ENCODE measurements around the gene MESD. TPM values are rescaled to one million over a fixed set of nuclear protein-coding genes. Genes with fewer than 3 reads are reported as not detected.
"Not testable (repeated sequence)": the region's sequence is repeated elsewhere in the genome, so short reads cannot be mapped to it uniquely, and the experiment has no call there.

MESD gene
- total RNA-seq, 1 experiment from 2014 or later, result 23.1 TPM

DNA sequence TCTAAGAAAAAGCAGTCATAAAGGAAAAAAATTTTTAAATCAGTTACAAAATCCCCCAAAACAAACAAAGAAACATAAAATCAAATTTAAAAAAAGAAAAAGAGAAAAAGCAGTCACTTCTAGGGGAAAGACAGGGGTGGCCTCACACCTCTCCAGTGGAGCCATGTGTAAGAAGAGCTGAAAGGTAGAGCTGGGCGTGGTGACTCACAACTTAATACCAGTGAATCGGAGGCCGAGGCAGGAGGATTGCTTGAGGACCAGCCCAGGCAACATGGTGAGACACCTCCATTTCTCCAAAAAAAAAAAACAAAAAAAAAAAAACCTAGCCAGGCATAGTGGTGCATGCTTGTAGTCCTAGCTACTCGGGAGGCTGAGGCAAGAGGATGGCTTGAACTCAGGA is 14.7 kb downstream of the MESD start:
- peaks cover 41% of the 10 kb centered on the region for H3K36me3 ChIP-seq
- H3K27ac ChIP-seq, result no peak overlapping the region
- peaks cover 7% of the 10 kb centered on the region; the same call in 1 of the 2 replicates for H3K4me1 ChIP-seq (replicated peaks)
- H3K27me3 ChIP-seq (replicated peaks), result no peaks in the 10 kb centered on the region
- no peak for DNase-seq (ENCODE audit: low read depth in 1 of 2, low spot score in 2 of 2)
- no peak overlapping the region for H3K4me3 ChIP-seq
- no peaks in the 10 kb centered on the region for H3K9me3 ChIP-seq (replicated peaks)

- H3K36me3 ChIP-seq, result peaks cover 22% of the 10 kb centered on the region
- H3K27me3 ChIP-seq (replicated peaks), result no peaks in the 10 kb centered on the region
- no peak overlapping the region for H3K27ac ChIP-seq
- no peak for DNase-seq (ENCODE audit: low read depth in 1 of 2, low spot score in 2 of 2)
- H3K4me1 ChIP-seq (replicated peaks), result 0 out of 2 replicates have a peak, but pooled peaks cover 6% of the 10 kb centered on the region
- no peak overlapping the region for H3K4me3 ChIP-seq
- H3K9me3 ChIP-seq (replicated peaks), result no peaks in the 10 kb centered on the region
Observed at GRCh38 chr15:80972276-80972675, 17.3 kb downstream of the MESD start.

DNA sequence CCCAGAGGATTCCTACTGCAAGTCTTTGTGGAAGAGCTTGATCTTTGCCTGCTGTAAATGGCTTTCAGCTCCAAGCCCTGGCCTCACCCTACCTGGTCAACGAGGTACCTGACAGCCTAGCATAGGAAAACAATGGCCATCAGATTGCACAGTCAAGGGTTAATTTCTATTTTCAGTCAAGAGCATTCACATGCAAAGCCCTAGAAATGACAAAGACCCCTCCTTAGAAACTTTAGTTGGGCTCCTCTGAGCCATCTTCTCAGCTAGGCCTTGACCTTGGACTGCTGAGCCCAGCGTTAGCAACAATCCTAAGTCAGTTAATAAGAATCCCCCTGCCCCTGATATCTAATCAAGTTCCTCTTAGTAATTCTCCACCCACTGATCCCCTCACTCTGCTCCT is 18.5 kb downstream of the MESD start:
- H3K27me3 ChIP-seq (replicated peaks), result no peaks in the 10 kb centered on the region
- DNase-seq (ENCODE audit: low read depth in 1 of 2, low spot score in 2 of 2), result no peak
- peaks cover 10% of the 10 kb centered on the region for H3K36me3 ChIP-seq
- no peak overlapping the region for H3K4me3 ChIP-seq
- H3K27ac ChIP-seq, result no peak overlapping the region
- no peaks in the 10 kb centered on the region for H3K9me3 ChIP-seq (replicated peaks)
- 0 out of 2 replicates have a peak, but pooled peaks cover 6% of the 10 kb centered on the region for H3K4me1 ChIP-seq (replicated peaks)

DNA sequence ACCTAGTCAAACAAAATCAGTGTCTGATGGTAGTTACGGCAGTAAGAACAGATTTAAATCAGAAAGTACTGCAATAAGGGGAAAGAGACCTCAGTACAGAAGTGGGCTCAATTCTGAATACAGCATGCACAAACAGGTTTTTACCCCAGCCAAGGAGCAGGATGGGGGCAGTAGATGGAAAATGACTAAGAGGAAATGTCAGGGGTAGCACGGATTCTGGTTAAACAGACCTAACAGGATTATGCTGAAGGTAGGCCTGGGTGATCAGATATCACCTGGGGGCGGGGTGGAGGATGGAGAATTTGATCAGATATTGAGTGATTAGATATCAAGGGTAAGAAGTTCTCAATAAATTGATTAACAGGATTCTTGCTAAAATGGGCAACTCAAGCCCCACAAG is 19.0 kb downstream of the MESD start:
- H3K9me3 ChIP-seq (replicated peaks), result no peaks in the 10 kb centered on the region
- no peak overlapping the region for H3K27ac ChIP-seq
- 0 out of 2 replicates have a peak, but pooled peaks cover 6% of the 10 kb centered on the region for H3K4me1 ChIP-seq (replicated peaks)
- no peak overlapping the region for H3K4me3 ChIP-seq
- no peak for DNase-seq (ENCODE audit: low read depth in 1 of 2, low spot score in 2 of 2)
- H3K27me3 ChIP-seq (replicated peaks), result no peaks in the 10 kb centered on the region
- H3K36me3 ChIP-seq, result peaks cover 7% of the 10 kb centered on the region; the same call in 1 of the 2 replicates

GRCh38 chr15:80970018-80970657 is 19.5 kb downstream of the MESD start:
- no peaks in the 10 kb centered on the region for H3K27me3 ChIP-seq (replicated peaks)

GRCh38 chr15:80969316-80969715 is 20.3 kb downstream of the MESD start:
- H3K36me3 ChIP-seq, result peaks cover 7% of the 10 kb centered on the region; the same call in 1 of the 2 replicates

More at GRCh38 chr15:80970018-80970657, 19.5 kb downstream of the MESD start:
- no peaks in the 10 kb centered on the region for H3K9me3 ChIP-seq (replicated peaks)
- 0 out of 2 replicates have a peak, but pooled peaks cover 6% of the 10 kb centered on the region for H3K4me1 ChIP-seq (replicated peaks)
- H3K36me3 ChIP-seq, result peaks cover 7% of the 10 kb centered on the region; the same call in 1 of the 2 replicates
- DNase-seq (ENCODE audit: low read depth in 1 of 2, low spot score in 2 of 2), result peak in 1 of 2 experiments; percentile 54
- H3K27ac ChIP-seq, result no peak overlapping the region
- H3K4me3 ChIP-seq, result no peak overlapping the region

DNA sequence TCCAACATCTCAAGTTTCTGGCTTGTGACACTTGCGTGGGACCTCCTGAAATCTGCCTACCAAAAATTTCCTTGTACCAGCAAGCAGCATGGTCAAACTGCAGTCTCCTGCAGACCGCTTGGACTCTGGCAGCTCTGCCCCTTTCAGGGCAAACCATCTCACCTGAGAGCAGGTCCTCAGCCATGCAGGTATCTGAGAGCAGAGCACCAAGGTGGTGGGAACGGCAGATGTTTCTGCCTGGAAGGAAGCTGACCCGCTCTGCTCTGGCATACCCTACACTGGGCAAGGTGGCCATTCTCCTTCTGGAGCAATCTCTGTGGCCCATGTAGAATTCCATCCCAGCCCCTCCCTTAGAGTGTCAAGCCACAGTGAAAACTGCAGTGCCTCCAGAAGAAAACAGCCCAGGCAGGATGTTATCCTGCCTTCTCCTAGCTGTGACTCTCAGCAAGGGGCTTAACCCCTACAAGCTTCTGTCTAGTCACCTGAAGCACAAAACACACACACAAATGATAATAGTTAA is 21.6 kb downstream of the MESD start:
- H3K36me3 ChIP-seq, result peaks cover 7% of the 10 kb centered on the region; the same call in 1 of the 2 replicates
- H3K9me3 ChIP-seq (replicated peaks), result no peaks in the 10 kb centered on the region
- no peak overlapping the region for H3K4me3 ChIP-seq
- DNase-seq (ENCODE audit: low read depth in 1 of 2, low spot score in 2 of 2), result no peak
- no peak overlapping the region for H3K27ac ChIP-seq
- 0 out of 2 replicates have a peak, but pooled peaks cover 6% of the 10 kb centered on the region for H3K4me1 ChIP-seq (replicated peaks)
- no peaks in the 10 kb centered on the region for H3K27me3 ChIP-seq (replicated peaks)

More at GRCh38 chr15:80969316-80969715, 20.3 kb downstream of the MESD start:
- no peaks in the 10 kb centered on the region for H3K27me3 ChIP-seq (replicated peaks)
- H3K27ac ChIP-seq, result no peak overlapping the region
- H3K4me1 ChIP-seq (replicated peaks), result 0 out of 2 replicates have a peak, but pooled peaks cover 6% of the 10 kb centered on the region
- H3K4me3 ChIP-seq, result no peak overlapping the region
- no peak for DNase-seq (ENCODE audit: low read depth in 1 of 2, low spot score in 2 of 2)
- H3K9me3 ChIP-seq (replicated peaks), result no peaks in the 10 kb centered on the region

- H3K27me3 ChIP-seq (replicated peaks), result no peaks in the 10 kb centered on the region
- 0 out of 2 replicates have a peak, but pooled peaks cover 6% of the 10 kb centered on the region for H3K4me1 ChIP-seq (replicated peaks)
- no peak overlapping the region for H3K27ac ChIP-seq
- H3K9me3 ChIP-seq (replicated peaks), result no peaks in the 10 kb centered on the region
- peak in 1 of 2 experiments; percentile 27 for DNase-seq (ENCODE audit: low read depth in 1 of 2, low spot score in 2 of 2)
- no peak overlapping the region for H3K4me3 ChIP-seq
- H3K36me3 ChIP-seq, result peaks cover 7% of the 10 kb centered on the region; the same call in 1 of the 2 replicates
Observed at GRCh38 chr15:80967451-80967850, 22.2 kb downstream of the MESD start.

DNA sequence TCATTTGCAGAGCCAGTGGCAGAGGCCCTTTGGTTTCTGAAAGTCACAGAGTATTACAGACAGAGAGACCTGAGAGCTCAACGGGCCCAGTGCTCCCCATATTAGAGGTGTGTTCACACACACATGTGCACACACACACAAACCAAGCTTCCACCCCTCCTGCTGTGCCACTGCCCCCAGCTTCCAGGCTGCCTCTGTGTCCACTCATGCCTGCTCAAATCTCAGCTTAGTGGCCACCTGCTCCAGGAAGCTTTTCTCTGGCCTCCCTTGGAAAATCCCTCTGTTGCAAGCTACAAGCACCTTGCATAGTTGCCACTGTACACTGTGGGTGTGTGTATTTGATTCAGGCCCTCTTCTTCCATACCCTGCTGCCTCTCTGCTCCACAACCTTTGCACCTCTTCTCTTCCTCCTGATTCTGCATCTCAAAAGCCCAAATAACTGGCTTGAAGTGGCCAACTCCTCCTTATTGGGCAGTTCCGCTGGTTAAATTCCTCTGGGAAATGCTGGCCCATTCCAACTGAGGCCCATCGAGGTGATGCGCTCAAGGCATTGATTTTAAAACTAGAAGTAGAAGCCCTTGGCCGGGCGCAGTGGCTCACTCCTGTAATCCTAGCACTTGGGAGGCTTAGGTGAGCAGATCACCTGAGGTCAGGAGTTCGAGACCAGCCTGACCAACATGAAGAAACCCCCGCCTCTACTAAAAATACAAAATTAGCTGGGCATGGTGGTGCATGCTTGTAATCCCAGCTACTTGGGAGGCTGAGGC is 23.0 kb downstream of the MESD start:
- Histone ChIP-seq H3K36me3 (peaks cover 7% of the 10 kb centered on the region; the same call in 1 of the 2 replicates), H3K4me1 (replicated peaks) (0 out of 2 replicates have a peak, but pooled peaks cover 6% of the 10 kb centered on the region), H3K27ac (no peak overlapping the region), H3K4me3 (no peak overlapping the region), H3K27me3 (replicated peaks) (no peaks in the 10 kb centered on the region), H3K9me3 (replicated peaks) (no peaks in the 10 kb centered on the region)
- no peak for DNase-seq (ENCODE audit: low read depth in 1 of 2, low spot score in 2 of 2)

DNA sequence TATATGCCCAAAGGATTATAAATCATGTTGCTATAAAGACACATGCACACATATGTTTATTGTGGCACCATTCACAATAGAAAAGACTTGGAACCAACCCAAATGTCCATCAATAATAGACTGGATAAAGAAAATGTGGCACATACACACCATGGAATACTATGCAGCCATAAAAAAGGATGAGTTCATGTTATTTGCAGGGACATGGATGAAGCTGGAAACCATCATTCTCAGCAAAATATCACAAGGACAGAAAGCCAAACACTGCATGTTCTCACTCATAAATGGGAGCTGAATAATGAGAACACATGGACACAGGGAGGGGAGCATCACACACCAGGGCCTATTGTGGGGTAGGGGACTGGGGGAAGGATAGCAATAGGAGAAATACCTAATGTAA is 24.2 kb downstream of the MESD start:
- H3K4me3 ChIP-seq; H3K27me3 ChIP-seq (replicated peaks); H3K4me1 ChIP-seq (replicated peaks); H3K9me3 ChIP-seq (replicated peaks); H3K27ac ChIP-seq; DNase-seq (ENCODE audit: low read depth in 1 of 2, low spot score in 2 of 2); H3K36me3 ChIP-seq: not testable (repeated sequence)

- no peak for DNase-seq (ENCODE audit: low read depth in 1 of 2, low spot score in 2 of 2)
- Histone ChIP-seq H3K4me1 (replicated peaks) (peaks cover 23% of the 10 kb centered on the region), H3K36me3 (no peaks in the 10 kb centered on the region), H3K27ac (no peak overlapping the region), H3K4me3 (no peak overlapping the region), H3K9me3 (replicated peaks) (no peaks in the 10 kb centered on the region), H3K27me3 (replicated peaks) (no peaks in the 10 kb centered on the region)
Observed at GRCh38 chr15:80958818-80959495, 30.7 kb downstream of the MESD start.

DNA sequence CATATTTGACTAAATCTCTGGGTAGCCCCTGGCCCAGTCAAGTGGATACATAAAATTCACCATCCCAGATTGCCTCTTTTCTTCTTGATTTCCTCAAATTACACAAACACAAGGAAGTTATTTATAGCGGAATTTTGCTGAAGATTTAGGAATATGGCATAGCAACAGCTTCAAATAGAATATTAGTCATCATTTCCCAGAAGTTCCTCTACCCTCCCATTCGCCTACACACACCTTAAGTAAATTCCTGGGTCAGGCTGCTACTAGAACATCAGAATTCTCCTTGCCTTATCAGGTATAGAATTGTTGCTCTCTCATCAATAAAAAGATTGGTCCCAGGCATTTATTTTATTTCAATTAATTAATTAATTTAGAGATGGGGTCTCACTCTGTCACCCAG is 31.6 kb downstream of the MESD start:
- no peak for DNase-seq (ENCODE audit: low read depth in 1 of 2, low spot score in 2 of 2)
- H3K27ac ChIP-seq, result no peak overlapping the region

GRCh38 chr15:80957556-80957955 is 32.1 kb downstream of the MESD start:
- H3K4me1 ChIP-seq (replicated peaks), result peaks cover 24% of the 10 kb centered on the region
- H3K4me3 ChIP-seq, result no peak overlapping the region
- H3K36me3 ChIP-seq, result no peaks in the 10 kb centered on the region
- DNase-seq (ENCODE audit: low read depth in 1 of 2, low spot score in 2 of 2), result no peak
- no peaks in the 10 kb centered on the region for H3K27me3 ChIP-seq (replicated peaks)
- no peak overlapping the region for H3K27ac ChIP-seq
- H3K9me3 ChIP-seq (replicated peaks), result no peaks in the 10 kb centered on the region

More for the DNA sequence above, 31.6 kb downstream of the MESD start:
- no peaks in the 10 kb centered on the region for H3K36me3 ChIP-seq
- peaks cover 24% of the 10 kb centered on the region for H3K4me1 ChIP-seq (replicated peaks)
- H3K27me3 ChIP-seq (replicated peaks), result no peaks in the 10 kb centered on the region
- H3K4me3 ChIP-seq, result no peak overlapping the region
- H3K9me3 ChIP-seq (replicated peaks), result no peaks in the 10 kb centered on the region

Measured in SJSA1 (cell line).